K562 (cell line): ENCODE measurements around the gene CIAO1. TPM values are rescaled to one million over a fixed set of nuclear protein-coding genes. Genes with fewer than 3 reads are reported as not detected.
A peak's percentile ranks its signal among the peaks of the same experiment; 100 is the strongest.

Experiments
- BRCA1 ChIP-seq, 2 experiments: fragments of 450-650 bp in 1 of 2; sonication (generic) in 1 of 2; formaldehyde crosslinking in 1 of 2; IDR thresholded peaks; 2 replicates each; pipeline versions ENCODE4 v1.5.0 to v1.6.1; 2017 to 2020; ENCODE audit warnings: mild to moderate bottlenecking in 1 of 2, missing genetic modification reagents in 1 of 2
- ELF4 ChIP-seq: fragments of 450-650 bp; formaldehyde crosslinking; IDR thresholded peaks from 2 replicates; pipeline ENCODE4 v1.4.0; 2022; ENCODE audit warnings: missing genetic modification characterization
- EP300 ChIP-seq: IDR thresholded peaks from 2 replicates; pipeline ENCODE4 v1.6.1; 2012; ENCODE audit warnings: low read length, improper control_type of control experiment
- EP400 ChIP-seq: fragments of 450-650 bp; IDR thresholded peaks from 2 replicates; pipeline ENCODE4 v1.6.1; 2017; ENCODE audit warnings: antibody characterized with exemption, mild to moderate bottlenecking, moderate library complexity
- FOXJ2 ChIP-seq: fragments of 200-800 bp; sonication (Bioruptor generic); IDR thresholded peaks from 2 replicates; pipeline ENCODE4 v1.6.1; 2016; ENCODE audit warnings: missing genetic modification characterization, missing compliant biosample characterization
- L3MBTL2 ChIP-seq: fragments of 450-650 bp; IDR thresholded peaks from 2 replicates; pipeline ENCODE4 v1.6.1; 2016; ENCODE audit warnings: mild to moderate bottlenecking, moderate library complexity
- MEIS2 ChIP-seq: fragments of 450-650 bp; IDR thresholded peaks from 2 replicates; pipeline ENCODE4 v1.6.1; 2014; ENCODE audit warnings: mild to moderate bottlenecking; ENCODE audit not compliant: partially characterized antibody
- POLR2A ChIP-seq: fragments of 450-650 bp; conservative IDR thresholded peaks from 2 replicates; pipeline ENCODE4 v1.6.1; 2016
- RFX1 ChIP-seq: fragments of 450-650 bp; IDR thresholded peaks from 2 replicates; pipeline ENCODE4 v1.6.1; 2016; ENCODE audit warnings: mild to moderate bottlenecking, moderate library complexity
- SREBF1 ChIP-seq: fragments of 150-350 bp; IDR thresholded peaks from 2 replicates; pipeline ENCODE4 v1.6.1; 2014; ENCODE audit warnings: antibody characterized with exemption, low read depth, low read length, borderline replicate concordance
- TARDBP ChIP-seq: fragments of 450-650 bp; IDR thresholded peaks from 2 replicates; pipeline ENCODE4 v1.6.1; 2016
- polyA plus RNA-seq, 8 experiments: library from polyadenylated mRNA; depleted of rRNA in 4 of 8; stranded (reverse) in 5 of 8; unstranded in 3 of 8; fragments of >200 nt; fragmentation: Nextera tagmentation in 2 of 8; fragmentation: Illumina TruSeq in 1 of 8; extraction: Ambion mirVana in 2 of 8; extraction: Trizol in 1 of 8; gene quantifications; 2 replicates each; pipeline versions ENCODE4 v1.2.1 to v1.2.3, GENCODE V29; 2011 to 2014; ENCODE audit warnings: inconsistent platforms in 1 of 8, missing spikeins in 1 of 8
- total RNA-seq, 7 experiments: library from RNA; depleted of rRNA in 6 of 7; stranded (reverse); fragments of >200 nt in 6 of 7; fragmentation: Illumina TruSeq in 2 of 7; extraction: Trizol in 2 of 7; gene quantifications; 2 replicates each; pipeline versions ENCODE4 v1.2.1 to v1.2.3, GENCODE V29; 2011 to 2021; ENCODE audit warnings: low replicate concordance in 1 of 7
- TF ChIP-seq, protein P1 (sequence below), 2 experiments: IDR thresholded peaks; 2 replicates each; pipeline ENCODE4 v1.6.1; 2011; ENCODE audit warnings: borderline replicate concordance in 1 of 2, control low read depth in 1 of 2, low read depth in 1 of 2, low read length in 1 of 2, mild to moderate bottlenecking in 1 of 2, mixed read lengths in 1 of 2, moderate library complexity in 1 of 2; ENCODE audit not compliant: insufficient read depth in 1 of 2, insufficient read length in 1 of 2, poor library complexity in 1 of 2, severe bottlenecking in 1 of 2; ENCODE audit errors: extremely low read depth in 1 of 2
- TF ChIP-seq, protein P2 (sequence below): fragments of 450-650 bp; IDR thresholded peaks from 2 replicates; pipeline ENCODE4 v1.6.1; 2016; ENCODE audit warnings: borderline replicate concordance
- TF ChIP-seq, protein P3 (sequence below), 2 experiments: fragments of 450-650 bp in 1 of 2; sonication (generic) in 1 of 2; formaldehyde crosslinking in 1 of 2; IDR thresholded peaks; 2 replicates each; pipeline versions ENCODE4 v1.7.1 to v1.9.0; 2016 to 2022; ENCODE audit warnings: inconsistent platforms in 1 of 2, mild to moderate bottlenecking in 1 of 2, missing genetic modification reagents in 1 of 2

CIAO1 gene
- total and polyA plus RNA-seq, 9 of the 15 experiments (the other 6 are each of a cell fraction or from before 2014, with no cell fraction given), result 11.4 to 156 (median 92.8) TPM

DNA sequence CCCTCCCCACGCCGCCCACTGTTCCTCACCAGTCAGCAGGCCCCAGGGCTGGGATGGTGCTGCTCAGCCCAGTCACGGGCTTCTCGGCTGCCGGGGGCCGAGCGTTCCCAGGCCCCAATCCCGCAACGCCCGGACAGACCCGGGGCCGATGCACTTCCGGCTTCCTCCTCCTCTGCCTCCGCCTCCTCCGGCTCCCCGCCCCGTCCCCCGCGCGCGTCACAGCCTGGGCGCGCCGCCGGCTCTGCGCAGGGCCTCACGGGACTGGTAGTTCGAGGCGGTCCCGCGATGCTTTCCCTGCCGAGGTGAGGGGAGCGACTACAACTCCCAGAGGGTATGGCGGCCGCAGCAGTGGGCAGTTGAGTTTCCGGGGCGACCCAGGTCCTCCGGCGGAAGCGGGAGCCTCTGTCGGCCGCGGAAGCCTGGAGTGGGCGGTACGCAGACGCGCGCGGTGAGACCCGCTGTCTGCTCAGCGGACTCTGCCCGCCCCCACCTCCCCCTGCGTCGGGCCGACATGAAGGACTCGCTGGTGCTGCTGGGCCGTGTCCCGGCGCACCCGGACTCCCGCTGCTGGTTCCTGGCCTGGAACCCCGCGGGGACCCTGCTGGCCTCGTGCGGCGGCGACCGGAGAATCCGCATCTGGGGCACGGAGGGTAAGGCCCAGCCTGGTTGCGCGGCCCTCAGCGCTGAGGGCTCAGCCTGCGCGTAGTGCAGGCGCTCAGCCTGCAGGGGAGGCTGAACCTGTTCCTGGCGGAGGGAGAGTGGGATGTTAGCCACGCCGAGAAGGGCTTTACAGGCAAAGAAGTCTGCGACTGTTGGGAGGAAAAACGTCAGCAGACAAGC is at the start of gene CIAO1, which contains the start of gene TMEM127 (continued):
- no peak for TF ChIP-seq SREBF1
- no peak for TF ChIP-seq EP300
- 0 out of 2 replicates have a peak, but pooled peaks have one; percentile 43 for TF ChIP-seq FOXJ2 (tag)
- TF ChIP-seq TARDBP, result 0 out of 2 replicates have a peak, but pooled peaks have one; percentile 48
- TF ChIP-seq, protein P1, sequence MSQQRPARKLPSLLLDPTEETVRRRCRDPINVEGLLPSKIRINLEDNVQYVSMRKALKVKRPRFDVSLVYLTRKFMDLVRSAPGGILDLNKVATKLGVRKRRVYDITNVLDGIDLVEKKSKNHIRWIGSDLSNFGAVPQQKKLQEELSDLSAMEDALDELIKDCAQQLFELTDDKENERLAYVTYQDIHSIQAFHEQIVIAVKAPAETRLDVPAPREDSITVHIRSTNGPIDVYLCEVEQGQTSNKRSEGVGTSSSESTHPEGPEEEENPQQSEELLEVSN (IDR thresholded peaks at IDR 0.05; ENCODE audit: borderline replicate concordance in 1 of 2, extremely low read depth in 1 of 2, insufficient read depth in 1 of 2, insufficient read length in 1 of 2, low read depth in 1 of 2, low read length in 1 of 2, poor library complexity in 1 of 2, severe bottlenecking in 1 of 2), result peak in 1 of 2 experiments; percentile 36
- TF ChIP-seq, protein P2, sequence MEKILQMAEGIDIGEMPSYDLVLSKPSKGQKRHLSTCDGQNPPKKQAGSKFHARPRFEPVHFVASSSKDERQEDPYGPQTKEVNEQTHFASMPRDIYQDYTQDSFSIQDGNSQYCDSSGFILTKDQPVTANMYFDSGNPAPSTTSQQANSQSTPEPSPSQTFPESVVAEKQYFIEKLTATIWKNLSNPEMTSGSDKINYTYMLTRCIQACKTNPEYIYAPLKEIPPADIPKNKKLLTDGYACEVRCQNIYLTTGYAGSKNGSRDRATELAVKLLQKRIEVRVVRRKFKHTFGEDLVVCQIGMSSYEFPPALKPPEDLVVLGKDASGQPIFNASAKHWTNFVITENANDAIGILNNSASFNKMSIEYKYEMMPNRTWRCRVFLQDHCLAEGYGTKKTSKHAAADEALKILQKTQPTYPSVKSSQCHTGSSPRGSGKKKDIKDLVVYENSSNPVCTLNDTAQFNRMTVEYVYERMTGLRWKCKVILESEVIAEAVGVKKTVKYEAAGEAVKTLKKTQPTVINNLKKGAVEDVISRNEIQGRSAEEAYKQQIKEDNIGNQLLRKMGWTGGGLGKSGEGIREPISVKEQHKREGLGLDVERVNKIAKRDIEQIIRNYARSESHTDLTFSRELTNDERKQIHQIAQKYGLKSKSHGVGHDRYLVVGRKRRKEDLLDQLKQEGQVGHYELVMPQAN, result peak; percentile 92
- 0 out of 2 replicates have a peak, but pooled peaks have one; percentile 86 for TF ChIP-seq ELF4
- TF ChIP-seq MEIS2, result peak; percentile 73
- no peak for TF ChIP-seq BRCA1 (IDR thresholded peaks at IDR 0.05)
- 0 out of 2 replicates have a peak, but pooled peaks have one; percentile 22 for TF ChIP-seq BRCA1 (CRISPR knock-in tag; IDR thresholded peaks at IDR 0.05)
- peak; percentile 63 for TF ChIP-seq L3MBTL2
- TF ChIP-seq, protein P3, sequence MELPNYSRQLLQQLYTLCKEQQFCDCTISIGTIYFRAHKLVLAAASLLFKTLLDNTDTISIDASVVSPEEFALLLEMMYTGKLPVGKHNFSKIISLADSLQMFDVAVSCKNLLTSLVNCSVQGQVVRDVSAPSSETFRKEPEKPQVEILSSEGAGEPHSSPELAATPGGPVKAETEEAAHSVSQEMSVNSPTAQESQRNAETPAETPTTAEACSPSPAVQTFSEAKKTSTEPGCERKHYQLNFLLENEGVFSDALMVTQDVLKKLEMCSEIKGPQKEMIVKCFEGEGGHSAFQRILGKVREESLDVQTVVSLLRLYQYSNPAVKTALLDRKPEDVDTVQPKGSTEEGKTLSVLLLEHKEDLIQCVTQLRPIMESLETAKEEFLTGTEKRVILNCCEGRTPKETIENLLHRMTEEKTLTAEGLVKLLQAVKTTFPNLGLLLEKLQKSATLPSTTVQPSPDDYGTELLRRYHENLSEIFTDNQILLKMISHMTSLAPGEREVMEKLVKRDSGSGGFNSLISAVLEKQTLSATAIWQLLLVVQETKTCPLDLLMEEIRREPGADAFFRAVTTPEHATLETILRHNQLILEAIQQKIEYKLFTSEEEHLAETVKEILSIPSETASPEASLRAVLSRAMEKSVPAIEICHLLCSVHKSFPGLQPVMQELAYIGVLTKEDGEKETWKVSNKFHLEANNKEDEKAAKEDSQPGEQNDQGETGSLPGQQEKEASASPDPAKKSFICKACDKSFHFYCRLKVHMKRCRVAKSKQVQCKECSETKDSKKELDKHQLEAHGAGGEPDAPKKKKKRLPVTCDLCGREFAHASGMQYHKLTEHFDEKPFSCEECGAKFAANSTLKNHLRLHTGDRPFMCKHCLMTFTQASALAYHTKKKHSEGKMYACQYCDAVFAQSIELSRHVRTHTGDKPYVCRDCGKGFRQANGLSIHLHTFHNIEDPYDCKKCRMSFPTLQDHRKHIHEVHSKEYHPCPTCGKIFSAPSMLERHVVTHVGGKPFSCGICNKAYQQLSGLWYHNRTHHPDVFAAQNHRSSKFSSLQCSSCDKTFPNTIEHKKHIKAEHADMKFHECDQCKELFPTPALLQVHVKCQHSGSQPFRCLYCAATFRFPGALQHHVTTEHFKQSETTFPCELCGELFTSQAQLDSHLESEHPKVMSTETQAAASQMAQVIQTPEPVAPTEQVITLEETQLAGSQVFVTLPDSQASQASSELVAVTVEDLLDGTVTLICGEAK (IDR thresholded peaks at IDR 0.05), result peak; percentile 97
- TF ChIP-seq, protein P3 (CRISPR knock-in tag; IDR thresholded peaks at IDR 0.05), result no peak
- no peak; the same call in none of the 2 replicates for TF ChIP-seq RFX1
- peak; percentile 94 for TF ChIP-seq EP400
- TF ChIP-seq POLR2A, result peak; percentile 85
